T-cell (primary cell): ENCODE data around the gene SLC5A11. TPM values are rescaled to one million over a fixed set of nuclear protein-coding genes. Genes with fewer than 3 reads are reported as not detected.

Source experiments
- ATAC-seq, 4 experiments: fragments of 200-7000 bp in 3 of 4; fragments of 150-1000 bp in 1 of 4; cut with Tn5 transposase; replicated peaks in 1 of 4; 1 replicate in 3 of 4; 2 replicates in 1 of 4; pipeline ENCODE4 v1.10.0; 2021; ENCODE audit warnings: moderate library complexity in 3 of 4, mild to moderate bottlenecking in 2 of 4, moderate number of reproducible peaks in 1 of 4
- CTCF ChIA-PET, 2 donors: fragments of 300-600 bp; sonication (Branson Sonifier 250); formaldehyde crosslinking; loops; one replicate each; lab custom pipeline; 2022; ENCODE audit warnings: antibody characterized with exemption in 2 of 2; lab: Charles Lee
- POLR2A ChIA-PET, 2 donors: fragments of 300-600 bp; sonication (Branson Sonifier 250); formaldehyde crosslinking; loops; one replicate each; lab custom pipeline; 2022; ENCODE audit warnings: antibody characterized with exemption in 2 of 2; lab: Charles Lee
- DNase-seq, 35 experiments: peaks; one replicate each; pipeline versions ENCODE4 v3.0.0 to v3.0.0-alpha.2; 2013 to 2023
- H3K27ac ChIP-seq: one replicate; pipeline ENCODE4 v1.5.1; 2013; ENCODE audit warnings: low read length
- H3K27me3 ChIP-seq, 2 experiments: replicated peaks in 1 of 2; 1 replicate in 1 of 2; 2 replicates in 1 of 2; pipeline versions ENCODE4 v1.6.1 to v1.7.0; 2013; ENCODE audit warnings: low read length in 1 of 2, mixed read lengths in 1 of 2; ENCODE audit not compliant: control insufficient read depth in 2 of 2, insufficient read depth in 2 of 2; ENCODE audit errors: extremely low read depth in 1 of 2
- H3K36me3 ChIP-seq, 2 donors: 1 replicate in 1 of 2; 2 replicates in 1 of 2; pipeline versions ENCODE4 v1.6.1 to v1.7.0; 2013; ENCODE audit warnings: low read length in 1 of 2; ENCODE audit not compliant: control insufficient read depth in 2 of 2, insufficient read depth in 1 of 2; ENCODE audit errors: extremely low read depth in 1 of 2
- H3K4me1 ChIP-seq, 2 experiments: 1 replicate in 1 of 2; 2 replicates in 1 of 2; pipeline versions ENCODE4 v1.6.1 to v1.7.0; 2013; ENCODE audit warnings: low read length in 2 of 2, mixed read lengths in 1 of 2; ENCODE audit not compliant: insufficient read depth in 2 of 2, control insufficient read depth in 1 of 2; ENCODE audit errors: extremely low read depth in 1 of 2
- H3K4me3 ChIP-seq, 2 donors: 1 replicate in 1 of 2; 2 replicates in 1 of 2; pipeline versions ENCODE4 v1.5.1 to v1.7.0; 2013; ENCODE audit warnings: mild to moderate bottlenecking in 2 of 2, low read length in 1 of 2, moderate library complexity in 1 of 2; ENCODE audit not compliant: control insufficient read depth in 1 of 2; ENCODE audit errors: extremely low read depth in 1 of 2
- H3K9me3 ChIP-seq: 2 replicates; pipeline ENCODE4 v1.7.0; 2013
- H3K27ac Mint-ChIP-seq, 2 donors: one replicate each; pipeline ENCODE4 v1.8.0; 2020 to 2021; ENCODE audit warnings: mild to moderate bottlenecking in 2 of 2, mixed read lengths in 2 of 2
- H3K27me3 Mint-ChIP-seq, 2 donors: one replicate each; pipeline ENCODE4 v1.8.0; 2021 to 2022; ENCODE audit warnings: mixed read lengths in 2 of 2
- H3K36me3 Mint-ChIP-seq: one replicate; pipeline ENCODE4 v1.8.0; 2021; ENCODE audit warnings: mixed read lengths
- H3K4me1 Mint-ChIP-seq, 3 donors: one replicate each; pipeline ENCODE4 v1.8.0; 2020 to 2022; ENCODE audit warnings: mixed read lengths in 3 of 3, mild to moderate bottlenecking in 1 of 3
- H3K4me3 Mint-ChIP-seq, 3 donors: one replicate each; pipeline ENCODE4 v1.8.0; 2020 to 2022; ENCODE audit warnings: mild to moderate bottlenecking in 3 of 3, mixed read lengths in 3 of 3, moderate library complexity in 3 of 3
- H3K9me3 Mint-ChIP-seq, 3 donors: one replicate each; pipeline ENCODE4 v1.8.0; 2020 to 2022; ENCODE audit warnings: mixed read lengths in 3 of 3
- WGBS: methylation state at CpG from one replicate; pipeline ENCODE4 v1.1.5; 2013; ENCODE audit warnings: missing lambda C conversion rate; ENCODE audit not compliant: insufficient coverage; 5-methylcytosine and 5-hydroxymethylcytosine counted together
- total RNA-seq, 35 experiments: library from RNA in 6 of 35; stranded (reverse) in 6 of 35; fragments of 120-200 nt in 1 of 35; gene quantifications; one replicate each; pipeline versions ENCODE4 v1.2.1 to v1.2.4 and lab custom pipeline; 2013 to 2026

SLC5A11 gene
- total RNA-seq, 5 donors from 2014 or later (not counting 1 experiment from before 2014, with no cell fraction given): 0.36 to 4.2 (median 0.62) TPM; not detected in 1

DNA sequence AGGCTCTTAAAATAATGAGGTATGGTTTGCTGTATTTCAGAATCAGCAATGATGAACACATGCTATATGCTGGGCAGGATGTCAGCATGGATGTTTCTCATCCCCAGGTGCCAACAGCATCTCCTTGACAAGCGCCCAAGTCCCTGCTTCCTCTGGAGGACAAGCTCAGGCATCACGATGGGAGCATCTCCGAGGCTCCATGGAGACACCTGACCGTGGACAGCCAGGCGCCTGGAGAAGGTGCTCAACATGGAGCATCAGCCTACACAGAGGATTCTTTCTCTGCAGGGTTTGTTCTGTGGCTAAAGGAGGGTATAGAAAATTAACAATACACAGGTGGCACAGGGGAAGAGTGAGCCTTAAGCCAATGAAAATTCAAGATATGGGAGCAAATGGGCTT, 72.1 kb downstream of the SLC5A11 start:
- Mint-ChIP-seq H3K4me3 (no peak overlapping the region), H3K27me3 (no peaks in the 10 kb centered on the region), H3K4me1 (peaks cover 0 to 14% (median 11%) of the 10 kb centered on the region in 3 donors), H3K9me3 (no peaks in the 10 kb centered on the region), H3K27ac (no peak overlapping the region), H3K36me3 (peaks cover 46% of the 10 kb centered on the region)
- ChIA-PET POLR2A (no interaction called here), CTCF (no interaction called here)
- peaks cover 6 to 34% of the 10 kb centered on the region in 2 donors for H3K36me3 ChIP-seq
- 100% methylated on average over 1 of the region's 5 CpGs for whole genome bisulfite sequencing
- no peaks in the 10 kb centered on the region for H3K9me3 ChIP-seq
- no peak overlapping the region for H3K27ac ChIP-seq
- DNase-seq (no peak), ATAC-seq (no peak)
- H3K4me3 ChIP-seq: no peak overlapping the region
- H3K27me3 ChIP-seq: no peaks in the 10 kb centered on the region
- H3K4me1 ChIP-seq: peaks cover 0 to 18% of the 10 kb centered on the region in 2 experiments

DNA sequence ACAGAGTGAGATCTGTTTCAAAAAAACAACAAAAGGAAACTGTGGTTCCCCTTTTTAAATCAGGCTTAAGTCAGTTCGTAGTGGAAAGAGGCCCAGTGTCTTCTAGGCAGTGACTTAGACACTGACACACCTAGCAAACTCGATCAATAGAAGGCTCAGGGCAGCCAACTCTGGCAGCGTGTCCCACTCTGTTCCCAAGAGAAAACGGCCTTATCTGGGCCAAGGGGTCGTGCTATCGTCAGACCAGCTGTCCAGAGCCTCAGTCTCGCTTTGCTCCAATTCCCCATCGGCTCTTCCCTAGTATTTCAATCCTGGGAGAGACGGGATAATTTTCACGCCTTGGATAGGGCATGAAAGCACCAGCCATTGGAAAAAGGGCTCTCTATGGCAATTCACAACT, 72.9 kb downstream of the SLC5A11 start:
- H3K36me3 Mint-ChIP-seq: peaks cover 49% of the 10 kb centered on the region
- H3K4me3 ChIP-seq: no peak overlapping the region
- ChIA-PET CTCF (interaction anchor here in 1 of 2 donors (0.7 kb wide), 1 partner anchor 11 kb away, joined by 6 read pairs; no protein-coding TSS in a partner anchor), POLR2A (no interaction called here)
- no peaks in the 10 kb centered on the region for H3K9me3 Mint-ChIP-seq
- no peaks in the 10 kb centered on the region for H3K9me3 ChIP-seq
- no peak for DNase-seq
- H3K4me1 Mint-ChIP-seq: peaks cover 0 to 14% (median 11%) of the 10 kb centered on the region in 3 donors
- no peaks in the 10 kb centered on the region for H3K27me3 ChIP-seq
- H3K27me3 Mint-ChIP-seq: no peaks in the 10 kb centered on the region
- 85% methylated on average over 9 of the region's 10 CpGs for WGBS
- H3K4me1 ChIP-seq: peaks cover 0 to 18% of the 10 kb centered on the region in 2 experiments
- no peak for ATAC-seq
- no peak overlapping the region for H3K27ac ChIP-seq
- H3K27ac Mint-ChIP-seq: no peak overlapping the region
- H3K4me3 Mint-ChIP-seq: no peak overlapping the region
- peaks cover 6 to 40% of the 10 kb centered on the region in 2 donors for H3K36me3 ChIP-seq

DNA sequence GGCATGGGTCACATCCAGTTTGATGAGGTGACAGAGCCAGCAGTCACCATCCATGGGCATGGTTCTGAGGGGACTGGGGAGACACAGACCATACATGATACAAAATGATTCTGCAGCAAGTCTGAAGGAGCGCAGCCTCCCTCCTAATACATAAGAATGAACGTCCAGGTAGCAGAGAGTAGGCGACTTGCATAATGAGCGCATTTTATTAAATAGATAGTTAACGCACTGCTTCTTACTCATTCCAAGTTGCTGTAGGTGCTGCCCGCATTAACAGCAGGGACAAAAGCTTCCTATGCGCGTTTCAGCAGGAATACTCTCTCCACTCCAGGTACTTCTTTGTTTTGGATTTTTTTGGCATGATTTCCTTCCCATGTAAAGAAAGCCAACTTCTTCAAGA, 73.8 kb downstream of the SLC5A11 start:
- Histone ChIP-seq H3K27ac (no peak overlapping the region), H3K4me1 (peaks cover 0 to 18% of the 10 kb centered on the region in 2 experiments), H3K9me3 (no peaks in the 10 kb centered on the region), H3K36me3 (peaks cover 6 to 44% of the 10 kb centered on the region in 2 donors), H3K27me3 (no peaks in the 10 kb centered on the region), H3K4me3 (no peak overlapping the region)
- POLR2A ChIA-PET: no interaction called here
- Mint-ChIP-seq H3K27me3 (no peaks in the 10 kb centered on the region), H3K4me1 (peaks cover 0 to 14% (median 11%) of the 10 kb centered on the region in 3 donors), H3K36me3 (peaks cover 49% of the 10 kb centered on the region), H3K4me3 (no peak overlapping the region), H3K9me3 (no peaks in the 10 kb centered on the region), H3K27ac (no peak overlapping the region)
- ATAC-seq (no peak), DNase-seq (no peak)
- WGBS: 90% methylated on average over 2 of the region's 8 CpGs
- CTCF ChIA-PET: no interaction called here

DNA sequence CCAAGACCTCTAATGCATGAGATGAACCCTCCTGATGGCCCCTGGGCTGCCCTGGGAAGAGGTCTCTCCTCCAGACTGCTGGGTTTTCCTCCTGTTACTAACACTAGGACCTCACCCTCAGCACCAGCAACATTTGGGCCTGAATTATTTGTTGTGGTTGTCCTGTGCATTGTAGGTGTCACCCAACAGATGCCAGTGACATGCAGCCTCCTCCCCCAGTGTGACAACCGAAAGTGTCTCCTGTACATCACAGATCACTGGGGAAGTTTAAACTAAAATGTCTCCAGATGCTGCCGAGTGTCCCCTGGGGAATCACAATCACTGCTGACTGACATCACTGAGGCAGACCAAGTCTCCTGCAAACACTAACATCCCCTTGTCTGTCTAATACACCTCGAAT, 74.8 kb downstream of the SLC5A11 start:
- Mint-ChIP-seq H3K4me3 (no peak overlapping the region), H3K4me1 (peaks cover 0 to 14% (median 11%) of the 10 kb centered on the region in 3 donors), H3K36me3 (peaks cover 49% of the 10 kb centered on the region), H3K9me3 (no peaks in the 10 kb centered on the region), H3K27ac (peak overlapping the region in 1 of 2 donors; percentile 75), H3K27me3 (no peaks in the 10 kb centered on the region)
- ChIA-PET POLR2A (no interaction called here), CTCF (no interaction called here)
- no peak overlapping the region for H3K27ac ChIP-seq
- 90% methylated on average over 2 of the region's 3 CpGs for WGBS
- H3K4me3 ChIP-seq: no peak overlapping the region
- H3K9me3 ChIP-seq: no peaks in the 10 kb centered on the region
- DNase-seq (no peak), ATAC-seq (no peak)
- H3K27me3 ChIP-seq: no peaks in the 10 kb centered on the region
- peaks cover 10 to 44% of the 10 kb centered on the region in 2 donors for H3K36me3 ChIP-seq
- H3K4me1 ChIP-seq: peaks cover 0 to 18% of the 10 kb centered on the region in 2 experiments

DNA sequence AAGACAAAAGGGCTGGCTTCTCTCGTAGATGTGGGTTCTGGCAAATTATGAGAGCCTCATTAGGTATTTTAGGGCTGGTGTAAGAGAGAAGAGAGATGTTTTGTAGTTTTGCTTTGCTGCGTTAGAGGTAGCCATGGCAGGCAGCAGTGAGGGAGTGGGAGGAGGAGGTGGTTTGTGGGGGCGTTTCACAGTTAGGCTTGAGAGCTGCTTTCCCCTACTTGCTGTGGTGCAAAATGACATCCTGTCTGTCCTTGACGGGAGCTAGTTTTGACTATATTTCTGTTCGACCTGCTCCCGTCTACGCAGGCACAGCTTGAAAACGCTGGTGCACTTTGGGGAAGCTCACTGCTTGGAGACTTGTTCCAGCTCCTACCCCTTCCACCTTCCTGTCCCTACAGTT, 75.5 kb downstream of the SLC5A11 start:
- Mint-ChIP-seq H3K4me3 (no peak overlapping the region), H3K27me3 (no peaks in the 10 kb centered on the region), H3K9me3 (no peaks in the 10 kb centered on the region), H3K27ac (peak overlapping the region in 1 of 2 donors; percentile 75), H3K4me1 (peaks cover 0 to 14% (median 11%) of the 10 kb centered on the region in 3 donors), H3K36me3 (peaks cover 46% of the 10 kb centered on the region)
- WGBS: 35% methylated on average over 8 of the region's 8 CpGs
- Histone ChIP-seq H3K4me1 (peaks cover 0 to 18% of the 10 kb centered on the region in 2 experiments), H3K4me3 (no peak overlapping the region), H3K27me3 (no peaks in the 10 kb centered on the region), H3K36me3 (peaks cover 10 to 44% of the 10 kb centered on the region in 2 donors), H3K9me3 (no peaks in the 10 kb centered on the region), H3K27ac (peak overlapping the region; percentile 32)
- CTCF ChIA-PET: no interaction called here
- ATAC-seq: peak in 3 of 4 experiments; percentile 47 to 70 (median 48)
- DNase-seq: peak in 11 of 35 experiments; percentile 1 to 26 (median 8)
- POLR2A ChIA-PET: interaction anchor here in 1 of 2 donors (0.6 kb wide), 1 partner anchor 94 kb away, joined by 5 read pairs; the partner anchor contains the start of gene ARHGAP17

DNA sequence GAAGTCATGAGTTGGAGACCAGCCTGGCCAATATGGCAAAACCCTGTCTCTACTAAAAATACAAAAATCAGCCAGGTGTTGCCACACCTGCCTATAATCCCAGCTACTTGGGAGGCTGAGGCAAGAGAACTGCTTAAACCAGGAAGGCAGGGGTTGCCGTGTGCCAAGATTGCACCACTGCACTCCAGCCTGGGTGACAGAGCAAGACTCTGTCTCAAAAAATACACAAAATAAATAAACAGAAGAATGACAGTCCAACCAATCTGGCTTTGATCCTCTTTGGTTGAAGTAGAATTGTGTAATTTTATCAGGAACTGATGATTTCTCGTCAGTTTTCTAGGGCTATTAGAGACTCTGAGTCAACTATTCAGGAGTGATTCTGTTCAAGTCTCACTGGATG, 79.4 kb downstream of the SLC5A11 start:
- Histone ChIP-seq H3K27ac (no peak overlapping the region), H3K4me1 (peaks cover 0 to 15% of the 10 kb centered on the region in 2 experiments), H3K36me3 (peaks cover 10 to 48% of the 10 kb centered on the region in 2 donors), H3K4me3 (no peak overlapping the region), H3K9me3 (no peaks in the 10 kb centered on the region), H3K27me3 (no peaks in the 10 kb centered on the region)
- no peak overlapping the region for H3K4me3 Mint-ChIP-seq
- H3K9me3 Mint-ChIP-seq: no peaks in the 10 kb centered on the region
- H3K27ac Mint-ChIP-seq: no peak overlapping the region
- DNase-seq (no peak), ATAC-seq (no peak)
- POLR2A ChIA-PET: no interaction called here
- WGBS: no CpG with 5 or more reads among the region's 2 CpGs
- peaks cover 35% of the 10 kb centered on the region for H3K36me3 Mint-ChIP-seq
- H3K4me1 Mint-ChIP-seq: peaks cover 0 to 14% (median 11%) of the 10 kb centered on the region in 3 donors
- H3K27me3 Mint-ChIP-seq: no peaks in the 10 kb centered on the region
- CTCF ChIA-PET: no interaction called here
